DMS114 treated with DMSO at 0.1 percent for 48 hours (cell line): ENCODE measurements around the gene CYP2F1.

Experiments
- DNase-seq: peaks from one replicate; lab custom pipeline; 2025; ENCODE audit not compliant: unreplicated experiment; lab: John Stamatoyannopoulos, UW

Gene CYP2F1

GRCh38 chr19:41175801-41176777, 61.9 kb downstream of the CYP2F1 start:
- no peak for DNase-seq
